Measurements from ENCODE around the gene HEPHL1.

HEPHL1 gene

DNA sequence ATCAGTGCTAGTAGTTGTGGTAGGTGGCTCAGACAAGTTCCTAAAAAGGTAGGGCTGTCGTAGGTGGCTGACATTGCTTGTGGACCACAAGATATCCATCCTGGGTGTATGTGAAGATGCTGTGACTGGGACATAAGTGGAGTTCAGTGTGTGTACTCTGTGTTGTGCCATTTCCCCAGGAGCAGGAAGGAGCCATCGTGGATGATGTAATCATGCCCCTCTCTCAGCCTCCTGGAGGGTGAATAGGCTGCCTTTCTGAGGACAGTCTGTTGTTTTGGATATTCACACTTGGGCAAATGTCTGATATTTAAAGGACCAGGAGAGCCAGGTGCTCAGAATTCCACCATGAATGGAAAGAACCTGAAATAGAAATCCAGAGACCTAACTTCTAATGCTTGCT, 2.7 kb downstream of the HEPHL1 start:
- DNase-seq, result no peak

- no peak for DNase-seq
These were observed 3.4 kb downstream of the HEPHL1 start for GRCh38 chr11:94024547-94024946.

DNA sequence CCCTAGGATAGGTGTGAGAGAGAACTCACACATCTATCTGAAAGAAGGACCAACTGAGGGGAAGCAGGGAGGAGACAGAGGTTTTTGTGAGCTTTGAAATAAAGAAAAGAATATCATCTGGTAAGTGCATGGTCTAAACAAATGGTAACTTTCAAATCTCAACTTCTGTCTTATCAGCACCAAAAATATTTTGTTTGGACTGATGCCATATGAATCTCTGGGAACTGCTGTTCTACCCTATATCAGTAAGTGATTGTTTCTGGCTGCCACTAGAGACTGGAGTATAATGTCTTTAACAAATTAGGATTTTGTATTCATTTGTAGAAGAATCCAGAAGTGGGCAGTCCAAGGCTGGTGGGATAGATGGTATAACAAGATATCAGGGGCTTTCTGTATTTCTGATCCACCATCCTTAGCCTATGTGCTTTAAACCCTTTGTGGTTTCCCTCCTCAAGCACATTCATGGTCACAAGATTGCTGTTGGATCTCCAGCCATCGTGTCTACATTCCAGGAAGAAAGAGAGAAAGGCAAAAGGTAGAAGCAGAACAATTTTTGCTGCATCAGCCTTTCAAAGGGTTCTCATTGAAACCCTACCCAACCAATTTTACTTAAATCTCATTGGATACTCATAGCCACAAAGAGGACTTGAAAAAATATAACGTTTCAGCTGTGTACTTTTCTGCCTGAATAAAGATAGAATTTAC, 4.7 kb downstream of the HEPHL1 start:
- DNase-seq, result no peak

- no peak for DNase-seq
These were observed 6.1 kb downstream of the HEPHL1 start for GRCh38 chr11:94027210-94027609.

DNA sequence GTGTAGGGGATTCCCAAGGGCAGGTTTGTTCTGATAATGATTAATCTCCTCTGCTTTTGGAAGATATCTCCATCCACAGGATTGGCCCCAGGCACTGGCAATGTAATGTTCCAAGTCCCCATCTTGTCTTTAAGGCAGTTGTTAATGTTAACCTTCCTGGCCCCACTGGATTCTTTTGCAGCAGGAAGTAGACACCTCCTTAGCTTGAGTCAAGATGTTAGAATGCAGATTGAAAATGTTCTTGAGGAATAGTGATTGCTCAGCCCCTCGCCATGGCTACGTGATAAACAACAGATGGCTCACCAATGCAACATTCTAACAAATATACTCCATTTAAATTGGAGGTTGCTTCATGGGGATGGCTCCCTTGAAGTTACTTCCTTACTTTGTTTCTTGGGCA, 7.3 kb downstream of the HEPHL1 start:
- no peak for DNase-seq

DNA sequence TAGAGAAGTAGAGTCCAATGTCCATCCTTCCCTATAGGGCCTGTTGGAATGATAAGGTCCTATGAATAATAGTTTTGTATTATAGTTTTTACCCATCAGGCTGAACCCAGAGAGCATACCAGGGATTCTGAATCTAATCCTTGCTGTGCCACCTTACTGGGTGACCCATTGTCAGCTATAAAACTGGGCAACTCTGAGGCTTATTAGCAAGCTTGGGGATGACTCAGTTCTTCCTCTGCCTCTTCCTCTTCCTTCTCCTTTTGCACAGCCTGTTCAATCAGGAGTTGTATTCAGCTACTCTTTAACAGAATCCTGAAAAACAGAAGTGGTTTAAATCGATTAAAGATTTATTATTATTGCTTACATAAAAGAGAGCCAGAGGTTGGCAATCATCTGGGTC, 8.9 kb downstream of the HEPHL1 start:
- DNase-seq, result no peak

DNA sequence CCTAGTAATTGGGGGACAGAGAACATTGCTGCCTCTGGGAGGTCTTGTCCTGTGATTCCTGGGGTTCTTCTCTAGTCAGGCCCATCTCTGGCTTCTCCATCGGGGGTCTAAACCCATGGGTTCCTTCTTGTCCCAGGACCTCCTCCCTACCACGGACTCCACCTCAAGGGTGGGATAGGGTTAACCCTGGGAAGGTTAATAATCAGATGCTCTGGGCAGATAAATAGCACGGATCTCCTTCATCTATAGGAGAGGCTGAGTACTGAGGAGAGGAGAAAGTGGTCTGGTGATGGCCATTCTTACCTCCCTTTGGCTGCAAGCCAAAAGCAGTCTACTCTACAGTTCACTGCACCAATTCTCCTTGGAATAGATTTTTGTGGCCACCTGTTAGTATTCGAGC, 10.5 kb downstream of the HEPHL1 start:
- DNase-seq, result no peak

DNA sequence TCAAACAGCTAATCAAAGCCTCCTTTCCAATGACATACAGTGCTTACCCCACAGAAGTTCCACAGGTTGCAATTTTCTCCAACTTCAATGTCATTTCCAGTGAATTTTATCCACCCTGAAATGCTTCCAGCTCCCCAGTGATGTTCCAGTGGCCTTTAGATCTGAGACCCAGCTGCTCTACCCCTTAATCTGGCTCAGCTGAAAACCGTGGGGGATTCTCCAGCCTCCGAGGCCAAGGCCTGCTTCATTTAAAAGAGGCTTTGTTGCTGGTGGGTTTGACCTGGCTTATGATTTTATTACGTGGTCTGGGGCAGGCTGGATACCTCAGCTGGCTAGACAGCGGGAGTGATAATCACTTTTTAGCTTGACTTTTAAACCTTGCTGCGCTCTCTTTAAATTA, 10.9 kb downstream of the HEPHL1 start:
- no peak for DNase-seq

GRCh38 chr11:94032725-94033124, 11.6 kb downstream of the HEPHL1 start:
- DNase-seq, result no peak

- no peak for DNase-seq
These were observed 13.1 kb downstream of the HEPHL1 start for GRCh38 chr11:94034207-94034606.

DNA sequence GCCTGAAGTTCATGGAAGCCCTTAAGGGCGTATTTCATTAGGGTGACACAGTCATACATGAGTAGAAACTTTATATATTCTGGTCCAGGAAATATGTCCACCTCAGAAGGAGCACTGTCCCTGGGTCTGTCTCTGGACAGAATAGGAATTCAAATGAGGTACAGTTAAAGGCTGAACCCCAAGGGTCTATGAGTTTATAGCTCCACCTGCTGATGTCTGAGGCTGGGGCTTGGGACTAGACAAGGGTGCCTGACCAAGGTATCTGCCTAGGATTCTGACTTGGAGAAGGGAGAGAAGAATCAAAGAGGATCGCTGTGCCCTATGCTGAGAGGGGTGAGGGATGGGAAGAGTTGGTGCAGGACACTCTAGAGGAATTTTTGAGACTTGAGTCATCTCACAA, 14.9 kb downstream of the HEPHL1 start:
- no peak for DNase-seq

DNA sequence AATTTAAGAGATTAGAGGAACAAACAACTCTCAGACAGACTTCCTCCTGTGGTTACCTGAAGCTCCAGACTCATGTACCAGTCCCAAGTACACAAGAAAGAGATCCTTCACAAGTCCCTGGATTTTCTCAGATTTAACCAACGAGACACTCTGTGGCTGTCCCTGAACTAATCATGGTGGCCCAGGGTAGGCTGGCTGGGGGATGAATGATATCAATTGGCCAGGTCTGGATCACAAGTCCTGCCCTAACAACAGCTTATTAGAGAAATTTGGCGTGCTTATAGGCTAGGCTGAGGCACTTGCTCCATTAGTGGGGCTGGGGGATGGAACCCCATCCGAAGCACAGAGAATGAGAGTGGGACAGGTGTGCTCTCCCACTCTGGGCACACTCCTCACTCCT, 22.1 kb downstream of the HEPHL1 start:
- DNase-seq, result no peak

DNA sequence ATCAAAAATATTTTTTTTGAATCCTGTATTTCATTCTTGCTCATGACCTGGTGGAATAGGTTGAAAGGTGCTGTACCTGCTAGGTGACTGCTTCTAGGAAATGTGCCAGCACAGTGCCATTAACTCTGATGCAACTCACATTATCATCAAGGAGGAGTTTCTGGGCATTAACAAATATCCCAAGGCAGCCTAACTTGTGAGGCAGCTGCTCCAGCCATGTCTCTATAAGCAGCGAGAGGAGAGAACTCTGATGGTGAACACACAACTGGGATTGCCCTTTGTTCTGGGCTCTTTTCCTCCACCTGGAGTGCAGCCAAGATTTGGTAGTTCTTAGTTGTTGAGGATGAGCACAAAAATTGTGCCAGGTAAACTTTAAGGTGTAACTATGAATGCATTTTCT, 25.6 kb downstream of the HEPHL1 start:
- no peak for DNase-seq

- no peak for DNase-seq
These were observed 27.0 kb downstream of the HEPHL1 start for GRCh38 chr11:94048032-94048709.

GRCh38 chr11:94049351-94049750, 28.2 kb downstream of the HEPHL1 start:
- DNase-seq, result no peak

- no peak for DNase-seq
These were observed 37.5 kb downstream of the HEPHL1 start for GRCh38 chr11:94058630-94059029.

DNA sequence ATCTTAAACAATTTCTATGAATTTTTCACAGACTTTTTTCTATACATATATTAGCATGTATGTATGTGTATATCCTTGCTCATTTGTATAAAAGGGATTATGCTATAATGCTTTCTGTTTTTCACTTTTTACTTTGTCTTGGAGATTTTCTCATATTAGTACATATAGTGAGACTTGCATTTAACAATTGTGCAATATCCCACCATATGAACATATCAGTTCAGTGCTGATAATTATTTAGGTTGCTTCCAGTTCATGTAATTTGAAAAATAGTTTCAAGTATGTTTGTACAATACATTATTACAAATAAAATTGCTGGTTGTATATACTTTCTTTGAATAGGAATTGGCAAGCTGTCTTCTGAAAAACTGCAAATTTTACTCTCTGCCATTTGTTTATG, 37.9 kb downstream of the HEPHL1 start:
- no peak for DNase-seq

GRCh38 chr11:94060401-94060800, 39.2 kb downstream of the HEPHL1 start:
- no peak for DNase-seq

DNA sequence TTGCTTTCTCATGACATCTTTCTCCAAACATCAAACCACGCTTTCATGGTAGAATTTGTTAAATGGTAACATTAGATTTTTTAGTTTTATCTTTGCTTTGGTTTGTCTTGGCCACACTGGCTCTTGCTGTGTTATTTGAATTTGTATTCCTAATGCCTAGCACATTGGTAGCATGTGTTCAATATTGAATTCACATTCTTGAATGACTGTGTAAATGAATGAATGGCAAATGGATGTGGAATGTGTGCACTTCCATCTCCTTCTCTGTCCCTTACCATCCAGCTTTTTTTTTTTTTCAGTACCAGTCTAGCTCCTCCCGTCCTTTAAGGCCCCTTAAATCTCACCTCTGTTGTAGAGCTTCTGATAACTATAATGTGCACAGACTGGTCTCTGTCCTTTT, 41.2 kb downstream of the HEPHL1 start:
- DNase-seq, result no peak

- no peak for DNase-seq
These were observed 45.8 kb downstream of the HEPHL1 start for GRCh38 chr11:94066901-94067429.

GRCh38 chr11:94068764-94069163, 47.6 kb downstream of the HEPHL1 start:
- DNase-seq, result no peak

- no peak for DNase-seq
These were observed 56.6 kb downstream of the HEPHL1 start for GRCh38 chr11:94077552-94078293.

DNA sequence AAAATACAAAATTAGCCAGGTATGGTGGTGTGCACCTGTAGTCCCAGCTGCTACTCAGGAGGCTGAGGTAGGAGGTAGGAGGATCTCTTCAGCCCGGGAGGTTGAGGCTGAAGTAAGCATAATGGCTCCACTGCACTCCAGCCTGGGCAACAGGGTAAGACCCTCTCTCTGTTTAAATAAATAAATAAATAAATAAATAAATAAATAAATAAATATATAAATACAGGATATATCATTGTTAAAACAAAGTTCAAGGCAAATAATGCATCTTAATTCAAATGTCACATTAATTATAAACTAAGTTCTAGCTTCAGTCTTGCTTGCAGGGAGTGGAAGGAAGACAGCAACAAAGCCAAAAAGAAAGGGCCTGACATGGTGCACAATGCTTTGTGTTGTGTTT, 63.0 kb downstream of the HEPHL1 start:
- no peak for DNase-seq

- DNase-seq, result no peak
These were observed 67.8 kb downstream of the HEPHL1 start for GRCh38 chr11:94088906-94089305.
